MCF 10A (cell line): ENCODE measurements around the gene ATF7IP2. TPM values are rescaled to one million over a fixed set of nuclear protein-coding genes. Genes with fewer than 3 reads are reported as not detected.

ENCODE experiments used
- BruUV-seq: library from RNA; stranded (reverse); fragments of 400-500 nt; replicated peaks from 2 replicates; lab custom pipeline; 2021; lab: Mats Ljungman, UMichigan
- CTCF ChIA-PET: fragments of 300-600 bp; sonication (Branson Sonifier 250); formaldehyde crosslinking; extraction: SDS; loops from one replicate; lab custom pipeline; 2021; ENCODE audit warnings: antibody characterized with exemption, inconsistent platforms; lab: Yijun Ruan, JAX
- POLR2A ChIA-PET: fragments of 300-600, 350-650 bp; sonication (Branson Sonifier 250); formaldehyde crosslinking; extraction: SDS; loops from one replicate; lab custom pipeline; 2020; ENCODE audit warnings: antibody characterized with exemption, inconsistent platforms; lab: Yijun Ruan, JAX
- DNase-seq: peaks from one replicate; pipeline ENCODE4 v3.0.0-alpha.2; 2018; ENCODE audit not compliant: unreplicated experiment
- H3K27ac Mint-ChIP-seq: one replicate; pipeline ENCODE4 v1.8.0; 2022; ENCODE audit warnings: mild to moderate bottlenecking, low read depth, mixed read lengths; ENCODE audit not compliant: unreplicated experiment
- H3K27me3 Mint-ChIP-seq: one replicate; pipeline ENCODE4 v1.8.0; 2022; ENCODE audit warnings: mixed read lengths; ENCODE audit not compliant: insufficient read depth, unreplicated experiment
- H3K36me3 Mint-ChIP-seq: one replicate; pipeline ENCODE4 v1.8.0; 2022; ENCODE audit warnings: mild to moderate bottlenecking, moderate library complexity, mixed read lengths; ENCODE audit not compliant: insufficient read depth, unreplicated experiment
- H3K4me1 Mint-ChIP-seq: one replicate; pipeline ENCODE4 v1.8.0; 2022; ENCODE audit warnings: mixed read lengths; ENCODE audit not compliant: insufficient read depth, unreplicated experiment
- H3K4me3 Mint-ChIP-seq: one replicate; pipeline ENCODE4 v1.8.0; 2022; ENCODE audit warnings: mild to moderate bottlenecking, moderate library complexity, mixed read lengths; ENCODE audit not compliant: unreplicated experiment
- H3K9me3 Mint-ChIP-seq: one replicate; pipeline ENCODE4 v1.8.0; 2022; ENCODE audit warnings: mixed read lengths; ENCODE audit not compliant: unreplicated experiment
- intact Hi-C: fragments of 100-400 bp; cut with micrococcal nuclease; formaldehyde crosslinking; loops from 2 replicates; pipeline ENCODE4 v1.14.1; 2022
- total RNA-seq: library from RNA; stranded (reverse); gene quantifications from 2 replicates; pipeline ENCODE4 v1.2.3, GENCODE V29; 2022
- TF ChIP-seq, protein P1 (sequence below): fragments of 200-600 bp; IDR thresholded peaks from one replicate; pipeline ENCODE4 v1.8.0; 2022; ENCODE audit warnings: antibody characterized with exemption, mild to moderate bottlenecking; ENCODE audit not compliant: unreplicated experiment

ATF7IP2 gene
- total RNA-seq, 1 experiment from 2014 or later = 6.5 TPM

DNA sequence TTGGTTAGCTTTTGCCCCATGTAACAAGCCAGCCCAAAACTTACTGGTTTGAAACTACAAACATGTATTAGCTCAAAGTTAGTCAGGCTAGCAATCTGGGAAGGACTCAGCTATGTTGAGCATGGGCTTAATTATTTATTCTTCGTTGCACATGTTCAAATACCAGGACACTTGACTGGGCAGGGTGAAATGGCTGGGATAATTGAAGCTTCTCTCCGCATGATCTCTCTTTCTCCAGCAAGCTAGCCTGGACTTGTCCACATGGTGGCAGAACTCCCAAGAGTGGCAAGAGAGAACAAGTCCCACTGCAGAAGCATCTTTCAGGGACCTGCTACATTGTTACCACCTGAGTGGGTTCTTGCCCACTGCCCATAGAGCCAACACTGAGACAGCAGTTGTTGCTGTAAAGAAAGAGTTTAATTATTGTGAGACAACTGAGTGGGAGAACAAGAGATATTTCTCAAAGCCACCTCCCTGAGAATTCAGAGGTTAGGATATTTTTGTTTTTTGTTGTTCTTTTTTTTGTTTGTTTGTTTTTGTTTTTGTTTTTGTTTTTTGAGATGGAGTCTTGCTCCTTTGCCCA is 16.8 kb upstream of the ATF7IP2 start:
- CTCF ChIA-PET = interaction anchor here (0.5 to 1.4 kb wide), 14 partner anchors 9 to 317 kb away, joined by 3 to 9 read pairs (median 4); partner anchors contain the start of gene ATF7IP2
- Mint-ChIP-seq H3K27me3 (no peaks in the 10 kb centered on the region), H3K36me3 (no peaks in the 10 kb centered on the region), H3K27ac (no peak overlapping the region), H3K9me3 (no peaks in the 10 kb centered on the region), H3K4me3 (no peak overlapping the region), H3K4me1 (no peaks in the 10 kb centered on the region)
- TF ChIP-seq, protein P1, sequence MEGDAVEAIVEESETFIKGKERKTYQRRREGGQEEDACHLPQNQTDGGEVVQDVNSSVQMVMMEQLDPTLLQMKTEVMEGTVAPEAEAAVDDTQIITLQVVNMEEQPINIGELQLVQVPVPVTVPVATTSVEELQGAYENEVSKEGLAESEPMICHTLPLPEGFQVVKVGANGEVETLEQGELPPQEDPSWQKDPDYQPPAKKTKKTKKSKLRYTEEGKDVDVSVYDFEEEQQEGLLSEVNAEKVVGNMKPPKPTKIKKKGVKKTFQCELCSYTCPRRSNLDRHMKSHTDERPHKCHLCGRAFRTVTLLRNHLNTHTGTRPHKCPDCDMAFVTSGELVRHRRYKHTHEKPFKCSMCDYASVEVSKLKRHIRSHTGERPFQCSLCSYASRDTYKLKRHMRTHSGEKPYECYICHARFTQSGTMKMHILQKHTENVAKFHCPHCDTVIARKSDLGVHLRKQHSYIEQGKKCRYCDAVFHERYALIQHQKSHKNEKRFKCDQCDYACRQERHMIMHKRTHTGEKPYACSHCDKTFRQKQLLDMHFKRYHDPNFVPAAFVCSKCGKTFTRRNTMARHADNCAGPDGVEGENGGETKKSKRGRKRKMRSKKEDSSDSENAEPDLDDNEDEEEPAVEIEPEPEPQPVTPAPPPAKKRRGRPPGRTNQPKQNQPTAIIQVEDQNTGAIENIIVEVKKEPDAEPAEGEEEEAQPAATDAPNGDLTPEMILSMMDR = no peak
- peak; percentile 45 for DNase-seq
- POLR2A ChIA-PET = interaction anchor here (1.6 to 2.1 kb wide), 2 partner anchors 17 to 27 kb away, joined by 5 to 6 read pairs; partner anchors contain the start of gene ATF7IP2
- BruUV-seq = no TSS peak
- intact Hi-C loops = no loop called here

GRCh38 chr16:10370096-10370726 is 15.7 kb upstream of the ATF7IP2 start:
- intact Hi-C loops = no loop called here
- Mint-ChIP-seq H3K27me3 (no peaks in the 10 kb centered on the region), H3K36me3 (no peaks in the 10 kb centered on the region), H3K4me3 (no peak overlapping the region), H3K9me3 (no peaks in the 10 kb centered on the region), H3K27ac (no peak overlapping the region), H3K4me1 (no peaks in the 10 kb centered on the region)
- CTCF ChIA-PET = interaction anchor here (1.0 to 1.2 kb wide), 2 partner anchors 21 kb away, joined by 3 to 5 read pairs; no protein-coding TSS in a partner anchor
- BruUV-seq = no TSS peak
- no peak for DNase-seq
- POLR2A ChIA-PET = no interaction called here
- TF ChIP-seq, protein P1 = no peak

DNA sequence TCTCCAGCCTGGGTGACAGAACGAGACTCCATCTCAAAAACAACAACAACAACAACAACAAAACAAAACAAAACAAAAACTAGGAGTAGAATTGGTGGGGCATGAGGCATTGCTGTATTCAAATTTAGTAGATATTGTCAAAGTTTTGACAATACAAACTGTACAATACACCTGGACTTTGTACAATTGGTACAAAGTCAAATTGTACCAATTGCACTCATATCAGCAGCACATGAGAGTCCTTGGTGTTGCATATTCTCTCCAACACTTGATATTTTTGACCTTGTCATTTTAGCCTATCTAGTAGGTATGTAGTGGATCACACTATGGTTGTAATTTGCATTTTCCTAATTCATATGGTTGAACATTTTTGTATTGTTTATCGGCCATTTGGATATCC is 14.3 kb upstream of the ATF7IP2 start:
- no peak overlapping the region for H3K27ac Mint-ChIP-seq
- no peaks in the 10 kb centered on the region for H3K9me3 Mint-ChIP-seq
- no peaks in the 10 kb centered on the region for H3K4me1 Mint-ChIP-seq
- POLR2A ChIA-PET = no interaction called here
- H3K4me3 Mint-ChIP-seq = no peak overlapping the region
- TF ChIP-seq, protein P1 = no peak
- CTCF ChIA-PET = no interaction called here
- no peak for DNase-seq
- BruUV-seq = no TSS peak
- H3K36me3 Mint-ChIP-seq = no peaks in the 10 kb centered on the region
- H3K27me3 Mint-ChIP-seq = no peaks in the 10 kb centered on the region
- intact Hi-C loops = no loop called here

DNA sequence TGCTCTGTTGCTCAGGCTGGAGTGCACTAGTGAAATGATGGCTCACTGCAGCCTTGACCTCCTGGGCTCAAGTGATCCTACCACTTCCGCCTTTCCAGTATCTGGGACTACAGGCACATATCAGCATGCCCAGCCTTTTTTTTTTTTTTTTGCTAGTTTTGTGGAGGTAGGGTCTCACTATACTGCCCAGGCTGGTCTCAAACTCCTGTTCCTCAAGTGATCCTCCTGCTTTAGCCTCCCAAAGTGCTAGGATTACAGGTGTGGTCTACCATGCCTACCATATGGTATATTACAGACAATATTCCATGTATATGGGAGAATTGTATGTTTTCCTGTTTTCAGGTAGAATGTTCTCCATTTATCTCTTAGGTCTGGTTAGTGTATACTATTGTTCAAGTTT is 12.3 kb upstream of the ATF7IP2 start:
- no peaks in the 10 kb centered on the region for H3K9me3 Mint-ChIP-seq
- no peaks in the 10 kb centered on the region for H3K36me3 Mint-ChIP-seq
- ChIA-PET POLR2A (no interaction called here), CTCF (no interaction called here)
- no peak for DNase-seq
- intact Hi-C loops = no loop called here
- no peak overlapping the region for H3K4me3 Mint-ChIP-seq
- TF ChIP-seq, protein P1 = no peak
- no peaks in the 10 kb centered on the region for H3K4me1 Mint-ChIP-seq
- H3K27ac Mint-ChIP-seq = no peak overlapping the region
- no TSS peak for BruUV-seq
- no peaks in the 10 kb centered on the region for H3K27me3 Mint-ChIP-seq
